Ascending aorta (tissue), 2 donors: ENCODE data around the gene RAD51. TPM values are rescaled to one million over a fixed set of nuclear protein-coding genes. Genes with fewer than 3 reads are reported as not detected.

Source experiments
- DNase-seq, 2 donors: peaks; one replicate each; pipeline ENCODE4 v3.0.0-alpha.2; 2019; ENCODE audit warnings: low spot score in 2 of 2
- H3K27ac ChIP-seq, 2 donors: fragments of 200-600 bp; sonication (generic); one replicate each; pipeline ENCODE4 v1.5.1; 2016 to 2017; ENCODE audit warnings: mild to moderate bottlenecking in 1 of 2
- H3K27me3 ChIP-seq: fragments of 200-600 bp; sonication (generic); one replicate; pipeline ENCODE4 v1.5.1; 2017
- H3K36me3 ChIP-seq, 2 donors: fragments of 200-600 bp; sonication (generic); one replicate each; pipeline ENCODE4 v1.5.1; 2016
- H3K4me1 ChIP-seq, 2 donors: fragments of 200-600 bp; sonication (generic); one replicate each; pipeline ENCODE4 v1.5.1; 2016 to 2017; ENCODE audit warnings: mild to moderate bottlenecking in 1 of 2
- H3K4me3 ChIP-seq, 2 donors: fragments of 200-600 bp; sonication (generic); one replicate each; pipeline ENCODE4 v1.5.1; 2016 to 2017; ENCODE audit warnings: mild to moderate bottlenecking in 1 of 2
- H3K9me3 ChIP-seq, 2 donors: fragments of 200-600 bp; sonication (generic); one replicate each; pipeline ENCODE4 v1.5.1; 2016
- intact Hi-C: fragments of 100-400 bp; cut with DNase I; formaldehyde crosslinking; loops from one replicate; pipeline ENCODE4 v1.15.1; 2023
- total RNA-seq: library from RNA; depleted of rRNA; stranded (reverse); fragments of >200 nt; gene quantifications from one replicate; pipeline ENCODE4 v1.1.0, GENCODE V29; 2016
- TF ChIP-seq, protein P1 (sequence below), 3 experiments: fragments of 200-600 bp in 2 of 3; fragments of 450-650 bp in 1 of 3; sonication (generic) in 2 of 3; IDR thresholded peaks; one replicate each; pipeline ENCODE4 v1.5.1; 2016 to 2019; ENCODE audit warnings: antibody characterized with exemption in 3 of 3, mild to moderate bottlenecking in 1 of 3, moderate library complexity in 1 of 3

Gene RAD51
- total RNA-seq, 1 donor from 2014 or later: not detected

DNA sequence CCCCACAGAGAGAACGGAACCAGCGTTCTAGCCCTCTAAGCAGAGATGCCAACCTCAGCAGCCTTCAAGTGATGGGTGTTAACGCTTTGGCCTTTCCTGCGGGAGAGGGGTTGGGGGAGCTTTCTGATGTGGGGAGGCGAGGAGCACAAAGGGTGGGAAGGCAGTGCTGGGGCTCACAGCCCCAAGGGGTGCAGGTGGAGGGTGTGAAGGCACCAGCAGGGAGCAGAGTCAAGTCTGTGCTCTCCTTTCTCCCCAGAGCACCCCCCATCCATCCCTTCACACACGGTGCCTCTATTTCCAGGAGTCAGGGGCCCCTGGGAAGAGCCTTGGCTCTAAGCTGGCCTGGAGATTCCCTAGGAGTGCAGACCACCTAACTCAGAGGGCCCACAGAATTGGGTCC is 78.9 kb downstream of the RAD51 start:
- Histone ChIP-seq H3K27ac (no peak overlapping the region), H3K36me3 (peaks cover 60 to 69% of the 10 kb centered on the region in 2 donors), H3K9me3 (no peaks in the 10 kb centered on the region), H3K4me1 (no peaks in the 10 kb centered on the region), H3K27me3 (no peaks in the 10 kb centered on the region), H3K4me3 (no peak overlapping the region)
- intact Hi-C loops: no loop called here
- DNase-seq: no peak
- TF ChIP-seq, protein P1, sequence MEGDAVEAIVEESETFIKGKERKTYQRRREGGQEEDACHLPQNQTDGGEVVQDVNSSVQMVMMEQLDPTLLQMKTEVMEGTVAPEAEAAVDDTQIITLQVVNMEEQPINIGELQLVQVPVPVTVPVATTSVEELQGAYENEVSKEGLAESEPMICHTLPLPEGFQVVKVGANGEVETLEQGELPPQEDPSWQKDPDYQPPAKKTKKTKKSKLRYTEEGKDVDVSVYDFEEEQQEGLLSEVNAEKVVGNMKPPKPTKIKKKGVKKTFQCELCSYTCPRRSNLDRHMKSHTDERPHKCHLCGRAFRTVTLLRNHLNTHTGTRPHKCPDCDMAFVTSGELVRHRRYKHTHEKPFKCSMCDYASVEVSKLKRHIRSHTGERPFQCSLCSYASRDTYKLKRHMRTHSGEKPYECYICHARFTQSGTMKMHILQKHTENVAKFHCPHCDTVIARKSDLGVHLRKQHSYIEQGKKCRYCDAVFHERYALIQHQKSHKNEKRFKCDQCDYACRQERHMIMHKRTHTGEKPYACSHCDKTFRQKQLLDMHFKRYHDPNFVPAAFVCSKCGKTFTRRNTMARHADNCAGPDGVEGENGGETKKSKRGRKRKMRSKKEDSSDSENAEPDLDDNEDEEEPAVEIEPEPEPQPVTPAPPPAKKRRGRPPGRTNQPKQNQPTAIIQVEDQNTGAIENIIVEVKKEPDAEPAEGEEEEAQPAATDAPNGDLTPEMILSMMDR (IDR thresholded peaks at IDR 0.05): no peak

DNA sequence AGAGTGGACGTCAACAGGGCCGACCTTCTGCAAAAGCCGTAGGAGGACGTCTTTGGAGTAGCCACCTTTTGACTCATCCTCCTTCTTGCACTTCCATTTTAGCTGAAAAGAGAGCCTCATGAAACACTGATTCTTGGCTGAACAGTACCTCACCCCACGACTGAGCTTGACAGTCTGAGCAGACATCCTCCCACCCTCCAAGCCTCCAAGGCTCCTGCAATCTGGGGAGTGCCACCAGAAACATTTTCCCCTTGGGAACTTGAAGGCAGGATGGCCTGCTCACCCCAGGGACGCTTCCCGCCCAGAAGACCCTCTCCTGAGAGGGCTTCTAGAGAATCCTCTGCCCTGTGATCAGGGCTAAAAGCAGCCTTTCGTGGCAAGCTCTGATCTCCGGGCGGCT is 80.0 kb downstream of the RAD51 start:
- no peaks in the 10 kb centered on the region for H3K4me1 ChIP-seq
- no peaks in the 10 kb centered on the region for H3K27me3 ChIP-seq
- H3K36me3 ChIP-seq: peaks cover 68 to 76% of the 10 kb centered on the region in 2 donors
- no peak overlapping the region for H3K27ac ChIP-seq
- TF ChIP-seq, protein P1 (IDR thresholded peaks at IDR 0.05): no peak
- no peak for DNase-seq
- H3K9me3 ChIP-seq: no peaks in the 10 kb centered on the region
- H3K4me3 ChIP-seq: no peak overlapping the region
- intact Hi-C loops: no loop called here

DNA sequence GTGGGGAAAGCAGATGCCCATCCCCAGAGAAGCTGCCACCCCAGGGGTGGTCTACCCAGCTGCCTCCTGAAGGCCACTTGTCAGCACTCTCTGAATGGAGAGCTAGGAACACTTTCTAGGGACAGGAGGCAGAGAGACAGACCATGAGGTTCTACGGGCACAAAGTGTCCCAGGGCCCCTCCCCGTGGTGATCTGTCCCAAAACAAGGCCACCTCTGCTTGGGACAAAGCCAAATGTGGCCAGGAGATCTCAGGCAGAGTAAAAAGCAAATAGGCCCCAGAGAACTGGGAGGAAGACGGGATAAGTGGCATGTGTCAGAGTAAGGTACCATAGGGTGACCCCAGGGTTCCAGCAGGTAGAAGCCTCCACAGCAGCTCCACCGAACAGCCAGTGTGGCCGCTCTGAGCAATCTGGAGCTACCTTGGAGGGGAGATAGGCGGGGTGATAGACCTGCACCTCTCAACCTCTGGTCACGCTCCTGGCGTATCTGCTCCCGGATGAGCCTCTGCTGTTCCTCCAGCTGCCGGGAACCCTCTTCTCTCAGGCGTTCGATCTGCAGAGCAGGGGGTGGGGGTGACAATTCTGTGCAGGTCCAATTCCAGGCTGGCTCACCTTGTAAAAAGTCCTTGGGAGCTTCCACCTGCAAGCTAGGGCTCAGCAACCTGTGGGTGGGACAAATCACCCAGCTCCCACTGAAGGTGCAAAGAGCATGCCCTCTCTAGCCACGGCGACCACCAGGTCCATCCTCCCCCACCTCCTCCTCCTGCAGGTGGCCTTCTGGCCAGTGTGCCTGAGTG is 81.0 kb downstream of the RAD51 start:
- DNase-seq: no peak
- intact Hi-C loops: no loop called here
- H3K36me3 ChIP-seq: peaks cover 68 to 76% of the 10 kb centered on the region in 2 donors

DNA sequence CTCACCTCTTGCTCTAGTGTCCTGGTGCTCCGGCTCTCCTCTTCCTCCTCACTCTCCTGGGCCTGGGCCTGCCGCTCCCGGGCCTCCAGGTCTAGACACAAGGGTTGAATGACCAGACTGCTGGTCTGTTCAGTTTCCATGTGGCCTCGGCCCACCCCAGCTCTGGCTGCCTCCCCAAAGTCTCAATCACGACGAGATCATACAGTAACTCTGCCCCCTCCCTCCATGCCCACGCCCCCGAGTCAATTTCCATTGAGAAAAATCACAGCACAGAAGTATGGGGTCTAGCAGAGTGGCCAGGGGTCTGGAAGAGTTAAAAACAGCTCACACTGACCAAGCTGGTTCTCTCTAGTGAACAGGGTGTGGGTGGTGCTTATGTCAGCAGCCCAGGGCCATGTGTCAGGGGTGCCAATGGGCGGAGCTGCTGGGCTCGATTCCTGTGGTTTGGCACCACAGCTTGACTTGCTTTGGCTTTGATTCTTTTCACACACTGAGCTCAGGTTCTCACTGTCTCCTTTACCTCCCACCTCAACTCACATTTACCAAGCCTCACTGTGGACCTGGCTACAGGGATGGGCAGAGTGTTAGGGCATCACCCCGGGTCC is 81.7 kb downstream of the RAD51 start:
- Histone ChIP-seq H3K27ac (no peak overlapping the region), H3K27me3 (no peaks in the 10 kb centered on the region), H3K9me3 (no peaks in the 10 kb centered on the region), H3K4me1 (no peaks in the 10 kb centered on the region), H3K4me3 (no peak overlapping the region), H3K36me3 (peaks cover 68 to 73% of the 10 kb centered on the region in 2 donors)
- intact Hi-C loops: no loop called here
- TF ChIP-seq, protein P1 (IDR thresholded peaks at IDR 0.05): no peak
- no peak for DNase-seq

More for the DNA sequence above, 81.0 kb downstream of the RAD51 start:
- Histone ChIP-seq H3K27ac (no peak overlapping the region), H3K4me1 (no peaks in the 10 kb centered on the region), H3K4me3 (no peak overlapping the region), H3K27me3 (no peaks in the 10 kb centered on the region), H3K9me3 (no peaks in the 10 kb centered on the region)
- TF ChIP-seq, protein P1 (IDR thresholded peaks at IDR 0.05): no peak

Other genes with a start within 250 kb of the RAD51 start
- 22.0 TPM for gene CHST14, start 224.2 kb upstream of the RAD51 start, total RNA-seq
- gene CCDC32, start 130.1 kb upstream of the RAD51 start, total RNA-seq: 16.4 TPM
- gene RPUSD2, start 125.9 kb upstream of the RAD51 start, total RNA-seq: 2.4 TPM
- gene KNL1, start 100.9 kb upstream of the RAD51 start, total RNA-seq: not detected
- 6.0 TPM for gene RMDN3, start 60.1 kb downstream of the RAD51 start, total RNA-seq
- 26.4 TPM for gene GCHFR, start 68.9 kb downstream of the RAD51 start, total RNA-seq
- gene C15orf62, start 74.8 kb downstream of the RAD51 start, total RNA-seq: not detected
- gene ZFYVE19, start 111.9 kb downstream of the RAD51 start, total RNA-seq: 61.0 TPM
- gene DNAJC17, start 112.3 kb downstream of the RAD51 start, total RNA-seq: 26.2 TPM
- gene PPP1R14D, start 133.5 kb downstream of the RAD51 start, total RNA-seq: not detected
- 1.5 TPM for gene SPINT1, start 148.9 kb downstream of the RAD51 start, total RNA-seq
- gene RHOV, start 179.1 kb downstream of the RAD51 start, total RNA-seq: not detected
- gene VPS18, start 199.3 kb downstream of the RAD51 start, total RNA-seq: 51.8 TPM
- 30.2 TPM for gene DLL4, start 234.2 kb downstream of the RAD51 start, total RNA-seq